GM18909 (cell line): ENCODE results near the gene NINJ1.

Source experiments
- ATAC-seq: cut with Tn5 transposase; IDR thresholded peaks from one replicate; pipeline ENCODE4 v1.9.1; 2021; ENCODE audit warnings: mild to moderate bottlenecking; ENCODE audit not compliant: unreplicated experiment, poor library complexity

NINJ1 gene

DNA sequence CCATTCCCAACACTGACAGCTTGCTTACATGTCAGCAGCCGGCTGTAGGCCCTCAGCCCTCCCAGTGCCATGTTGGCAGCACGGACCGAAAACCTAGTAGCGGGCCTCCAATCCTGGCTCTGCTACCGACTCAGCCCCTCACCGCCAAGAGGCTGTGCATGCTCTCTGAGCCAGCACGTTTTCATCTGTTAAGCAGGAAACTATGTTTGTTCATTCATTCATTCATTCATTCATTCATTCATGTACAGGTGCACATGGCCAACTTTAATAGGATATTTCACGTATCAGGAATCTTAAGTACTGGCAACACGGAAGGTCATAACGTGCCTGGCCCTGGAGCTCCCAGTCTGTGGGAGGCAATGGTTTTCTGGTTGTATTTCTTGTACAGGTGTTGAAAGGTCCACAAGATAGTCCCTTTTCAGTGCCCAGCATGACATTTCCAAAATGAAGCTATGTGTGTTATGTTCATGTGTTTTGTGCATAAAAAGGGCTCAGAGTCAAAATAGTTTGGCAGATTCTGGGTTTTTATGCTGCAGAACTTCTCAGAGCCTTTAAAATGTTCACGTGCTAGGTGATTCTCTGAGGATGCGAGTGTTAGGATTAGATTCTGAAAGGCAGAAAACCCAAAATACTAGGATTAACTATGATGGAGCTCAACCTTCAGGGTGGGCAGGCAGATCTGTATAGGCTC, 57.8 kb downstream of the NINJ1 start:
- ATAC-seq, result no peak

DNA sequence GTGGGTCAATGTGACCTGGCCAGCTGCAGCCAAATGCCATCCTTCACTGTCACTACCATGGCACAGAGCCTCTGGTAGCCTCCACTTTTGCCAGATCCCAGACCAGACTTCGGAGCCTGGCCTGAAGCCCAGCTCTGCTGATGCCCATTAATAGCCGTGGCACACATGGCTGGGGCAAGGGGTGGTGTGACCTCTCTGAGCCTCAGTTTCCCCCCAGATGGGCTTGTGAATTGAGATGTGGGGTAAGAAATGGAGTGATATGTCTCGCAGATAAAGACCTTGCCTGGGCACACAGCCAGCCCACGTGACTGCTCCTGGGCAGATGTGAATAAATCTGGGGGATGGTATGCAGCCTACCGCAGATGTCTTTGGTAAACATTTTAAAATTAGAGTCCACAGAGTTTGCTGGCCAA, 61.7 kb downstream of the NINJ1 start:
- no peak for ATAC-seq
